ENCODE measurements around the gene EXD3.
"Not testable (repeated sequence)": the region's sequence is repeated elsewhere in the genome, so short reads cannot be mapped to it uniquely, and the experiment has no call there.

Gene EXD3

GRCh38 chr9:137458194-137459151 is 35.5 kb upstream of the EXD3 start:
- DNase-seq (ENCODE audit: low spot score), result no peak

DNA sequence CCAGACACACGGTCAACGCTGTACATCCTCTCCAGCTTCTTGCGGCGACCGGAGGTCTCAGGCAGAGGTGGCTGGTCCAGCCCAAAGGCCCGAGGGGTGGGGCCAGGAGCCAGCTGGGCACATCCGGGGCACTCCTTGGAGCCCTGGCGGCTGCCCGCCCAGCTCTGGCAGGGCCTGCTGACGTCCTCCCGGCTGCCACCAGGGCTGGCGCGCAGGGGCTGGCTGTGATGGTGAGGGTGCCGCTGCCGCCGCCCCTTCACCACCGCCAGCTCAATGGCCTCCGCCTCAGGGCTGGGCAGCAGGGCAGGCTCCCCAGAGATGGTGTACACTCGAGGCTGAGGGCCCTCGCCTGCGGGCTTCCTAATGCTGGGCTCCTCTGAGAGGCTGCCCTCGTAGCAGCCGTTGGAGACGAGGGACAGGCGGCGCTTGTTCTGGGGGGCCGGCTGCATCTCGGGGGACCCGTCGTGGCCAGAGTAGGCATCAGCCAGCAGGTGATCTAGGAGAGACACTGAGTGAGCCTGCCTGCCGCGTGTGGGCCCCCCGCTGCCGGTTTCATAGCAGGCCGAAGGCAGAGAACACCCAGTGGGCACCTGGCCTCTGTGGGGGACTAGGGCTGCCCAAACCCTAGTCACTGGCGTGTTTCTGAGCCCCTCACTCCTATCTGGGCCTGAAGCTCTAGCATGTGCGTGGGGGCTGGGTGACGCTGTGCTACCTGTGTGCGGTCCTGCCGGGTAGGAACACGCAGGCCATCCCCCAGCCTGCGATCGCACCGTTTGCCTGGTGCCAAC is 34.6 kb upstream of the EXD3 start:
- DNase-seq (ENCODE audit: low spot score), result no peak

GRCh38 chr9:137456864-137457405 is 34.0 kb upstream of the EXD3 start:
- no peak for DNase-seq (ENCODE audit: low spot score)

- no peak for DNase-seq (ENCODE audit: low spot score)
Measured at GRCh38 chr9:137456061-137456863, 33.3 kb upstream of the EXD3 start.

- DNase-seq (ENCODE audit: low spot score), result no peak
Measured at GRCh38 chr9:137455359-137455991, 32.5 kb upstream of the EXD3 start.

- no peak for DNase-seq (ENCODE audit: low spot score)
Measured at GRCh38 chr9:137454597-137455358, 31.8 kb upstream of the EXD3 start.

GRCh38 chr9:137454145-137454596 is 31.2 kb upstream of the EXD3 start:
- DNase-seq (ENCODE audit: low spot score), result peak; percentile 73

- DNase-seq (ENCODE audit: low spot score), result peak; percentile 90
Measured at GRCh38 chr9:137453643-137454081, 30.7 kb upstream of the EXD3 start.

GRCh38 chr9:137452761-137453642 is 30.0 kb upstream of the EXD3 start:
- no peak for DNase-seq (ENCODE audit: low spot score)

GRCh38 chr9:137452006-137452760 is 29.2 kb upstream of the EXD3 start:
- no peak for DNase-seq (ENCODE audit: low spot score)

- not testable (repeated sequence) for DNase-seq (ENCODE audit: low spot score)
Measured at GRCh38 chr9:137451264-137452005, 28.5 kb upstream of the EXD3 start.

DNA sequence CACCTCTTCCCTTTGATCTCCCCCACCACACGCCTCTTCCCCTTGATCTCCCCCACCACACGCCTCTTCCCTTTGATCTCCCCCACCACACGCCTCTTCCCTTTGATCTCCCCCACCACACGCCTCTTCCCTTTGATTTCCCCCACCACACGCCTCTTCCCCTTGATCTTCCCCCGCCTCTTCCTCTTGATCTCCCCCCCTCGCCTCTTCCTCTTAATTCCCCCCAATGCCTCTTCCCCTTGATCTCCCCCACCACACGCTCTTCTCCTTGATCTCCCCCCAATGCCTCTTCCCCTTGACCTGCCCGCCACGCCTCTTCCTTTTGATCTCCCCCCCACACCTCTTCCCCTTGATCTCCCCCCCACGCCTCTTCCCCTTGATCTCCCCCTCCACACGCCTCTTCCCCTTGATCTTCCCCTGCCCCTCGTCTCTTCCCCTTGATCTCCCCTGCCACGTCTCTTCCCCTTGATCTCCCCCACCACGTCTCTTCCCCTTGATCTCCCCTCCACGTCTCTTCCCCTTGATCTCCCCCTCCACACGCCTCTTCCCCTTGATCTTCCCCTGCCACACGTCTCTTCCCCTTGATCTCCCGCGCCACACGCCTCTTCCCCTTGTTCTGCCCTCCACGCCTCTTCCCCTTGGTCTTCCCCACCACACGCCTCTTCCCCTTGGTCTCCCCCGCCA is 27.7 kb upstream of the EXD3 start:
- not testable (repeated sequence) for DNase-seq (ENCODE audit: low spot score)

- no peak for DNase-seq (ENCODE audit: low spot score)
Measured at GRCh38 chr9:137449931-137450538, 27.1 kb upstream of the EXD3 start.

- no peak for DNase-seq (ENCODE audit: low spot score)
Measured at GRCh38 chr9:137449081-137449844, 26.3 kb upstream of the EXD3 start.

GRCh38 chr9:137448602-137448962 is 25.6 kb upstream of the EXD3 start:
- DNase-seq (ENCODE audit: low spot score), result no peak

Measured in iPS-NIHi11 (cell line).